ENCODE data around the gene HNRNPUL2.

- no peak for TF ChIP-seq CTCF (IDR thresholded peaks at IDR 0.05)
- no peak for TF ChIP-seq POLR2A (IDR thresholded peaks at IDR 0.05)
Observed at GRCh38 chr11:62687508-62688396, 39.5 kb downstream of the HNRNPUL2 start.

Data from adrenal gland (tissue), 5 donors.